SK-N-SH treated with all-trans-retinoic acid at 6 μM for 48 hours (cell line): ENCODE results near the gene KLHL3.

Experiments
- BACH2 ChIP-seq: fragments of 250-450 bp; sonication (Bioruptor Pico); IDR thresholded peaks from 2 replicates; pipeline ENCODE4 v1.9.0; 2021; ENCODE audit warnings: mild to moderate bottlenecking, borderline replicate concordance
- GLIS3 ChIP-seq: fragments of 250-450 bp; sonication (Bioruptor Pico); IDR thresholded peaks from 2 replicates; pipeline ENCODE4 v1.5.0; 2020; ENCODE audit warnings: mild to moderate bottlenecking, moderate library complexity
- TOX ChIP-seq: fragments of 250-450 bp; sonication (Bioruptor Pico); IDR thresholded peaks from 2 replicates; pipeline ENCODE4 v1.8.0; 2021; ENCODE audit warnings: mild to moderate bottlenecking, moderate library complexity, borderline replicate concordance
- TF ChIP-seq, protein P1 (sequence below): fragments of 250-450 bp; sonication (Bioruptor Pico); IDR thresholded peaks from 2 replicates; pipeline ENCODE4 v1.8.0; 2020; ENCODE audit warnings: mild to moderate bottlenecking, moderate library complexity, borderline replicate concordance

DNA sequence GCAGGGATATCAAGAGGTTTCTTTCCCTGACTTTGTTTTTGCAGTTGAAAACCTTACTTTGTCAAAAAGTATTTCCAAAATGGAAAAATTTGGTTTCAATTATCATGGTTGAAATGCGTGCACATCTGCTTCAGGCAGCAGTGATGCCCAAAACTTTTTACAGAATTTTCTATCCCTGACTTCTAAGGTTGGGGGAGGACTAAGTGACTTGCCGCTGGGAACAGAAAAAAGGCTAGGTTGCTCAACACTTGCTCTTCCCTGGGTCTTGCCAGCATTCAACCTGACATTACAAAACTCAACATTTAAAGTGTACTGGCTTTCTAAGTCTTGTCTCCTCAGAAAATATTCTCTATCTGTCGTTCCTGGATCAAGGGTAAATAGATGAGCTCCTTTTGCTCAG, 4.7 kb downstream of the KLHL3 start:
- TF ChIP-seq BACH2 (CRISPR knock-in tag) (no peak), TOX (no peak), GLIS3 (no peak)
- TF ChIP-seq, protein P1, sequence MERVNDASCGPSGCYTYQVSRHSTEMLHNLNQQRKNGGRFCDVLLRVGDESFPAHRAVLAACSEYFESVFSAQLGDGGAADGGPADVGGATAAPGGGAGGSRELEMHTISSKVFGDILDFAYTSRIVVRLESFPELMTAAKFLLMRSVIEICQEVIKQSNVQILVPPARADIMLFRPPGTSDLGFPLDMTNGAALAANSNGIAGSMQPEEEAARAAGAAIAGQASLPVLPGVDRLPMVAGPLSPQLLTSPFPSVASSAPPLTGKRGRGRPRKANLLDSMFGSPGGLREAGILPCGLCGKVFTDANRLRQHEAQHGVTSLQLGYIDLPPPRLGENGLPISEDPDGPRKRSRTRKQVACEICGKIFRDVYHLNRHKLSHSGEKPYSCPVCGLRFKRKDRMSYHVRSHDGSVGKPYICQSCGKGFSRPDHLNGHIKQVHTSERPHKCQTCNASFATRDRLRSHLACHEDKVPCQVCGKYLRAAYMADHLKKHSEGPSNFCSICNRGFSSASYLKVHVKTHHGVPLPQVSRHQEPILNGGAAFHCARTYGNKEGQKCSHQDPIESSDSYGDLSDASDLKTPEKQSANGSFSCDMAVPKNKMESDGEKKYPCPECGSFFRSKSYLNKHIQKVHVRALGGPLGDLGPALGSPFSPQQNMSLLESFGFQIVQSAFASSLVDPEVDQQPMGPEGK = no peak
